Calu3 (cell line): ENCODE results near the gene TSHZ2. TPM values are rescaled to one million over a fixed set of nuclear protein-coding genes. Genes with fewer than 3 reads are reported as not detected.

Experiments
- BruUV-seq: library from RNA; stranded (reverse); fragments of 400-500 nt; replicated peaks from 2 replicates; lab custom pipeline; 2021; lab: Mats Ljungman, UMichigan
- CTCF ChIA-PET: fragments of 300-600 bp; sonication (Branson Sonifier 250); formaldehyde crosslinking; loops from one replicate; lab custom pipeline; 2022; ENCODE audit warnings: antibody characterized with exemption; lab: Charles Lee
- DNase-seq: peaks from one replicate; pipeline ENCODE4 v3.0.0; 2022
- H3K27ac Mint-ChIP-seq: one replicate; pipeline ENCODE4 v1.8.0; 2022; ENCODE audit warnings: mixed read lengths; ENCODE audit not compliant: unreplicated experiment
- H3K27me3 Mint-ChIP-seq: one replicate; pipeline ENCODE4 v1.8.0; 2022; ENCODE audit warnings: mixed read lengths; ENCODE audit not compliant: unreplicated experiment
- H3K36me3 Mint-ChIP-seq: one replicate; pipeline ENCODE4 v1.8.0; 2022; ENCODE audit warnings: mild to moderate bottlenecking, moderate library complexity, mixed read lengths; ENCODE audit not compliant: insufficient read depth, unreplicated experiment
- H3K4me1 Mint-ChIP-seq: one replicate; pipeline ENCODE4 v1.8.0; 2022; ENCODE audit warnings: mild to moderate bottlenecking, low read depth, mixed read lengths; ENCODE audit not compliant: unreplicated experiment
- H3K4me3 Mint-ChIP-seq: one replicate; pipeline ENCODE4 v1.8.0; 2022; ENCODE audit warnings: mild to moderate bottlenecking, low read depth, moderate library complexity, mixed read lengths; ENCODE audit not compliant: unreplicated experiment
- H3K9me3 Mint-ChIP-seq: one replicate; pipeline ENCODE4 v1.8.0; 2022; ENCODE audit warnings: low read depth, mixed read lengths; ENCODE audit not compliant: unreplicated experiment
- CTCF ChIP-seq: fragments of 200-600 bp; IDR thresholded peaks from one replicate; pipeline ENCODE4 v1.8.0; 2022; ENCODE audit warnings: antibody characterized with exemption; ENCODE audit not compliant: unreplicated experiment
- intact Hi-C: fragments of 100-400 bp; cut with micrococcal nuclease; formaldehyde crosslinking; loops from one replicate; pipeline ENCODE4 v1.10.0; 2022; ENCODE audit not compliant: unreplicated experiment
- total RNA-seq: library from RNA; stranded (reverse); gene quantifications from 2 replicates; pipeline ENCODE4 v1.2.3, GENCODE V29; 2022

Gene TSHZ2
- total RNA-seq, 1 experiment from 2014 or later = not detected

DNA sequence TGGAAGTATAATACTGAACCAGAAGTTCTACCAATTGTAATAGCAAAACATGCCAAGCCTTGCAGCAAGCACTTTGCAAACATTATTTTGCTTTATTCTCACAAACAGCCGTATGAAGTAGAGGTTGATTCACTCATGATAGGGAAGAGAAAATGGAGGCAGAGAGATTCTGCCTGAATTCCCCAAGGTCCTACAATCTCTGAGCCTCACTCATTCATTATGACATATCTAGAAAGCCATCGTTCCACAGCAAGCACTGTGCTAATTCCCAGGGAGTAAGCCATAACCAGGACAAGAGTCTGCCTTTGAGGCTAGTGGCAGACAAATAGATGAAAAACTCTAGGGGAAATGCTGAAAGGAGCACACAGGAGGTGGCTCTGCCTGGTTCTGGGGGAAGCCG lies 288.0 kb downstream of the TSHZ2 start:
- no peak for TF ChIP-seq CTCF
- intact Hi-C loops = no loop called here
- no peak for DNase-seq
- Mint-ChIP-seq H3K9me3 (no peaks in the 10 kb centered on the region), H3K27me3 (peaks cover 82% of the 10 kb centered on the region), H3K36me3 (no peaks in the 10 kb centered on the region), H3K4me3 (no peak overlapping the region), H3K27ac (no peak overlapping the region), H3K4me1 (no peaks in the 10 kb centered on the region)
- CTCF ChIA-PET = no interaction called here
- BruUV-seq = no TSS peak

- Mint-ChIP-seq H3K4me1 (no peaks in the 10 kb centered on the region), H3K9me3 (no peaks in the 10 kb centered on the region), H3K27ac (no peak overlapping the region), H3K4me3 (no peak overlapping the region), H3K36me3 (no peaks in the 10 kb centered on the region), H3K27me3 (peaks cover 86% of the 10 kb centered on the region)
- intact Hi-C loops = no loop called here
- no peak for DNase-seq
- TF ChIP-seq CTCF = no peak
- CTCF ChIA-PET = no interaction called here
- BruUV-seq = no TSS peak
Observed at GRCh38 chr20:53260591-53260990, 288.4 kb downstream of the TSHZ2 start.

GRCh38 chr20:53262365-53262764 lies 290.2 kb downstream of the TSHZ2 start:
- H3K4me1 Mint-ChIP-seq = no peaks in the 10 kb centered on the region
- no peaks in the 10 kb centered on the region for H3K36me3 Mint-ChIP-seq
- TF ChIP-seq CTCF = no peak
- H3K4me3 Mint-ChIP-seq = no peak overlapping the region
- intact Hi-C loops = no loop called here
- CTCF ChIA-PET = no interaction called here
- peaks cover 86% of the 10 kb centered on the region for H3K27me3 Mint-ChIP-seq
- no peaks in the 10 kb centered on the region for H3K9me3 Mint-ChIP-seq
- H3K27ac Mint-ChIP-seq = no peak overlapping the region
- DNase-seq = no peak
- no TSS peak for BruUV-seq

DNA sequence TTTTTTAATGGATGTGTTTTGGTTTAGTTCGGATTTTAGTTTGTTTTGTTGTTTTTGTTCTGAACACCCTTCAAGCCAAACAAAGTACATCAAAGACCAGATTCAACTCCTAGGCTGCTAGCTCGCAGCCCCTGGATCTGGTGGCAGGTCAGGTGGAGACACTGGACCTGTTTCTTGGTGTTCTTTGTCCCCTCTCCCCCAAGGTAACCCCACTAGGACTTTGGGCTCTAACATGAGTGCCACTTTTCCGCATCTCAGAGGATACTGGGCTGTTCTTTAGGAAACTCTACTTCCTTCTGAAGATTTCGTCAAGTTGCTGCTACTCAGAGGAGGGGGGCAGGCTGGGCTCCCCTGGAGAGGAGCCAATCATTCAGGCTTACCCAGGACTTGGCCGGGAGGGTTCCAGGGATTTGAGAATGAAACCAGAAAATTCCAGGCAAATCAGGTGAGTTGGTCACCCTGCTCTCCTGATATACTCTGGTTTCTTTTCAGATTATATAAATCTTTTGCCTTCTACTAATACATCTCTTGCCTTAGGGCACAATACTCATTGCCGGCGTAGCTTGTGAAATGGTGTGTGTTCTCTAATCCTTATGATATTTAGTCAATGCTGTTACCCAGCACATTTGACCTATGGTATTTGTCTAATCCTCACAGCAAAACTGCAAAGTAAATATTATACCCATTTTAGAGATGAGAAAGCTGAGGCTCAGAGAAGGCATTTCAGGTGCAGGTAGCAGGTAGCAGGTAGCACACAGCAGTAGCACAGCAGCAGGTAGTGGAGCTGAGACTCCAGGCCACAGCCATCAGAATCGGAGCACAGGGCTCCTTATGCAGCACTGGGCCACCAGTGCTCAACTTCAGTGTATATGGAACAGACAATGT lies 291.6 kb downstream of the TSHZ2 start:
- Mint-ChIP-seq H3K36me3 (no peaks in the 10 kb centered on the region), H3K27ac (no peak overlapping the region), H3K4me3 (no peak overlapping the region), H3K27me3 (peaks cover 92% of the 10 kb centered on the region), H3K9me3 (no peaks in the 10 kb centered on the region), H3K4me1 (no peaks in the 10 kb centered on the region)
- no peak for TF ChIP-seq CTCF
- no TSS peak for BruUV-seq
- intact Hi-C loops = no loop called here
- CTCF ChIA-PET = no interaction called here
- no peak for DNase-seq
